Endothelial cell of umbilical vein (primary cell): ENCODE measurements around the gene GET4. TPM values are rescaled to one million over a fixed set of nuclear protein-coding genes. Genes with fewer than 3 reads are reported as not detected.

Experiments
- BruUV-seq: library from RNA; stranded (reverse); fragments of 400-500 nt; replicated peaks from 2 replicates; lab custom pipeline; 2021; lab: Mats Ljungman, UMichigan
- CTCF ChIA-PET: fragments of 300-600, 350-600 bp; sonication (Branson Sonifier 250); formaldehyde crosslinking; loops from one replicate; lab custom pipeline; 2021; ENCODE audit warnings: antibody characterized with exemption, inconsistent platforms; lab: Charles Lee
- POLR2A ChIA-PET: fragments of 300-600, 350-600 bp; sonication (Branson Sonifier 250); formaldehyde crosslinking; loops from one replicate; lab custom pipeline; 2021; ENCODE audit warnings: antibody characterized with exemption, inconsistent platforms; lab: Charles Lee
- DNase-seq: peaks from one replicate; pipeline ENCODE4 v3.0.0-alpha.2; 2011; ENCODE audit warnings: low read depth, low spot score
- FAIRE-seq: peaks from 2 replicates; lab custom pipeline; 2011; peaks lifted over from hg19 to GRCh38; lab: Jason Lieb, UNC
- H2AFZ ChIP-seq: 2 replicates; pipeline ENCODE4 v1.6.0; 2012; ENCODE audit warnings: low read depth, low read length, control low read depth, inconsistent platforms
- H3K27ac ChIP-seq: 2 replicates; pipeline ENCODE4 v1.5.1; 2011; ENCODE audit warnings: low read depth, mild to moderate bottlenecking, control low read depth, low read length, moderate library complexity; ENCODE audit not compliant: insufficient read depth
- H3K27me3 ChIP-seq, 2 experiments: 2 replicates each; pipeline versions ENCODE4 v1.6.0 to v1.6.1; 2011; ENCODE audit warnings: low read length in 2 of 2, mixed read lengths in 1 of 2; ENCODE audit not compliant: control insufficient read depth in 2 of 2, insufficient read depth in 2 of 2
- H3K36me3 ChIP-seq, 2 experiments: 2 replicates in 1 of 2; 3 replicates in 1 of 2; pipeline ENCODE4 v1.5.1; 2011; ENCODE audit warnings: low read length in 2 of 2, mild to moderate bottlenecking in 1 of 2, moderate library complexity in 1 of 2; ENCODE audit not compliant: control insufficient read depth in 2 of 2, insufficient read depth in 2 of 2; ENCODE audit errors: extremely low read depth in 1 of 2
- H3K4me1 ChIP-seq: 3 replicates; pipeline ENCODE4 v1.5.1; 2011; ENCODE audit warnings: mild to moderate bottlenecking, low read length; ENCODE audit not compliant: control insufficient read depth, insufficient read depth; ENCODE audit errors: extremely low read depth
- H3K4me2 ChIP-seq: 2 replicates; pipeline ENCODE4 v1.6.1; 2011; ENCODE audit warnings: low read length, control low read depth, mixed read lengths; ENCODE audit not compliant: insufficient read depth
- H3K4me3 ChIP-seq, 3 experiments: fragments of 200-600 bp in 1 of 3; sonication (generic), shearing (Covaris generic) in 1 of 3; replicated peaks in 1 of 3; 2 replicates each; pipeline ENCODE4 v1.5.1; 2011 to 2016; ENCODE audit warnings: control low read depth in 3 of 3, low read length in 3 of 3, mild to moderate bottlenecking in 2 of 3, inconsistent platforms in 1 of 3, low read depth in 1 of 3, moderate library complexity in 1 of 3; ENCODE audit not compliant: insufficient read depth in 1 of 3
- H3K79me2 ChIP-seq: 2 replicates; pipeline ENCODE4 v1.6.0; 2012; ENCODE audit warnings: low read length, inconsistent platforms; ENCODE audit not compliant: control insufficient read depth, insufficient read depth
- H3K9ac ChIP-seq: replicated peaks from 2 replicates; pipeline ENCODE3; 2011; ENCODE audit warnings: low read length, control low read depth; ENCODE audit not compliant: insufficient read depth; ENCODE audit errors: extremely low read depth
- H3K9me1 ChIP-seq: replicated peaks from 3 replicates; pipeline ENCODE4 v1.6.0; 2011; ENCODE audit warnings: mild to moderate bottlenecking, low read length; ENCODE audit not compliant: control insufficient read depth, insufficient read depth; ENCODE audit errors: extremely low read depth
- H3K9me3 ChIP-seq: replicated peaks from 2 replicates; pipeline ENCODE4 v1.5.1; 2012; ENCODE audit warnings: low read length, inconsistent platforms; ENCODE audit not compliant: control insufficient read depth, insufficient read depth
- H4K20me1 ChIP-seq: replicated peaks from 2 replicates; pipeline ENCODE3; 2011; ENCODE audit warnings: mild to moderate bottlenecking, low read length; ENCODE audit not compliant: control insufficient read depth, insufficient read depth; ENCODE audit errors: extremely low read depth
- CTCF ChIP-seq, 2 donors: IDR thresholded peaks; 1 replicate in 1 of 2; 2 replicates in 1 of 2; pipeline ENCODE4 v1.5.1; 2011; ENCODE audit warnings: low read length in 2 of 2, mild to moderate bottlenecking in 2 of 2, moderate library complexity in 2 of 2, control low read depth in 1 of 2, inconsistent platforms in 1 of 2, low read depth in 1 of 2; ENCODE audit not compliant: insufficient read depth in 1 of 2; ENCODE audit errors: extremely low read depth in 1 of 2
- EZH2 ChIP-seq: IDR thresholded peaks from 2 replicates; pipeline ENCODE4 v1.6.1; 2012; ENCODE audit warnings: borderline replicate concordance, low read depth, mild to moderate bottlenecking, moderate library complexity, low read length, inconsistent platforms; ENCODE audit not compliant: severe bottlenecking
- FOS ChIP-seq: IDR thresholded peaks from 2 replicates; pipeline ENCODE4 v1.6.1; 2011; ENCODE audit warnings: mild to moderate bottlenecking, low read length, moderate library complexity, borderline replicate concordance; ENCODE audit not compliant: insufficient read depth
- GATA2 ChIP-seq: IDR thresholded peaks from 2 replicates; pipeline ENCODE4 v1.7.0; 2011; ENCODE audit warnings: low read depth, mild to moderate bottlenecking, moderate library complexity, mixed read lengths, low read length; ENCODE audit not compliant: insufficient read length, insufficient read depth
- JUN ChIP-seq: IDR thresholded peaks from 2 replicates; pipeline ENCODE4 v1.6.1; 2011; ENCODE audit warnings: borderline replicate concordance, low read depth; ENCODE audit not compliant: insufficient read length, insufficient read depth
- MAX ChIP-seq: IDR thresholded peaks from 2 replicates; pipeline ENCODE4 v1.6.1; 2011; ENCODE audit not compliant: insufficient read depth, insufficient read length
- MYC ChIP-seq: IDR thresholded peaks from one replicate; pipeline ENCODE4 v1.6.1; 2011; ENCODE audit warnings: mild to moderate bottlenecking, low read depth, low read length
- POLR2A ChIP-seq: IDR thresholded peaks from 2 replicates; pipeline ENCODE4 v1.6.1; 2012; ENCODE audit warnings: low read depth, mild to moderate bottlenecking, control low read depth, low read length
- POLR2AphosphoS5 ChIP-seq: IDR thresholded peaks from 2 replicates; pipeline ENCODE4 v1.6.1; 2012; ENCODE audit warnings: low read depth, mild to moderate bottlenecking, control low read depth, low read length, moderate library complexity; ENCODE audit not compliant: insufficient read depth
- dilution Hi-C: fragments of 300-500 bp; cut with MboI; formaldehyde crosslinking; loops from one replicate; pipeline ENCODE4 v1.15.0; 2019; ENCODE audit warnings: low sequenced_read_pairs; ENCODE audit not compliant: extremely low pct_ligation_motif_present
- intact Hi-C: fragments of 100-400 bp; cut with micrococcal nuclease; formaldehyde crosslinking; loops from one replicate; pipeline ENCODE4 v1.10.0; 2022
- polyA plus RNA-seq, 4 experiments: library from polyadenylated mRNA; depleted of rRNA in 3 of 4; stranded (reverse) in 3 of 4; unstranded in 1 of 4; fragments of >200 nt; gene quantifications; 2 replicates each; pipeline versions ENCODE4 v1.2.1 to v1.2.3, GENCODE V29; 2011 to 2012; ENCODE audit warnings: missing spikeins in 1 of 4
- total RNA-seq: library from RNA; stranded (reverse); gene quantifications from 2 replicates; pipeline ENCODE4 v1.2.3, GENCODE V29; 2021

The GET4 gene
- total and polyA plus RNA-seq, 2 donors (not counting 3 experiments of a cell fraction or from before 2014, with no cell fraction given), result 48.4 to 58.1 TPM

- ChIA-PET CTCF (interaction anchor here (0.6 to 1.2 kb wide), 4 partner anchors 21 to 81 kb away, joined by 3 to 5 read pairs (median 4); no protein-coding TSS in a partner anchor), POLR2A (no interaction called here)
- DNase-seq, result peak; percentile 69
- dilution Hi-C loops, result no loop called here
- Histone ChIP-seq H3K79me2 (no peaks in the 10 kb centered on the region), H3K36me3 (peaks cover 2 to 5% of the 10 kb centered on the region in 2 experiments), H3K9me3 (no peaks in the 10 kb centered on the region), H3K4me1 (peaks cover 10% of the 10 kb centered on the region), H3K4me2 (peak overlapping the region; percentile 8), H2AFZ (no peak overlapping the region), H3K4me3 (no peak overlapping the region), H3K9ac (peak overlapping the region; percentile 33), H3K9me1 (no peaks in the 10 kb centered on the region), H4K20me1 (no peaks in the 10 kb centered on the region), H3K27me3 (no peaks in the 10 kb centered on the region), H3K27ac (peak overlapping the region; percentile 78)
- intact Hi-C loops, result loop anchor here (2.0 kb wide), 1 partner anchor 55 kb away; no protein-coding TSS in a partner anchor
- FAIRE-seq, result no peak
- BruUV-seq, result no TSS peak
- TF ChIP-seq FOS (no peak), JUN (peak; percentile 44)
Observed at GRCh38 chr7:867406-868188, 8.8 kb upstream of the GET4 start.

GRCh38 chr7:868189-868486, 8.2 kb upstream of the GET4 start:
- Histone ChIP-seq H3K27me3 (no peaks in the 10 kb centered on the region), H4K20me1 (no peaks in the 10 kb centered on the region), H3K79me2 (no peaks in the 10 kb centered on the region), H3K36me3 (peaks cover 2 to 5% of the 10 kb centered on the region in 2 experiments), H2AFZ (no peak overlapping the region), H3K4me3 (no peak overlapping the region), H3K9ac (no peak overlapping the region), H3K4me2 (no peak overlapping the region), H3K9me1 (no peaks in the 10 kb centered on the region), H3K9me3 (no peaks in the 10 kb centered on the region), H3K27ac (no peak overlapping the region), H3K4me1 (peaks cover 10% of the 10 kb centered on the region)
- dilution Hi-C loops, result no loop called here
- BruUV-seq, result no TSS peak
- POLR2A ChIA-PET, result no interaction called here
- no peak for DNase-seq
- TF ChIP-seq MAX, result no peak
- TF ChIP-seq POLR2AphosphoS5, result no peak
- TF ChIP-seq EZH2, result no peak
- no peak for TF ChIP-seq CTCF (IDR thresholded peaks at IDR 0.05; ENCODE audit: extremely low read depth in 1 of 2, insufficient read depth in 1 of 2, low read depth in 1 of 2, low read length in 2 of 2)
- TF ChIP-seq POLR2A, result no peak
- TF ChIP-seq FOS, result no peak
- no peak for TF ChIP-seq JUN
- TF ChIP-seq MYC, result no peak
- TF ChIP-seq GATA2, result no peak
- FAIRE-seq, result no peak
- CTCF ChIA-PET, result interaction anchor here (1.0 kb wide), 1 partner anchor 22 kb away, joined by 3 read pairs; no protein-coding TSS in a partner anchor
- intact Hi-C loops, result no loop called here
